ENCODE data around the gene GNPDA2. TPM values are rescaled to one million over a fixed set of nuclear protein-coding genes. Genes with fewer than 3 reads are reported as not detected.

Gene GNPDA2
- total and polyA plus RNA-seq, 2 of the 8 experiments (the other 6 are each of a cell fraction or from before 2014, with no cell fraction given) = 3.0 to 4.8 TPM

Other genes starting within 250 kb of the GNPDA2 start
- not detected in 2 replicates for gene YIPF7, start 74.9 kb downstream of the GNPDA2 start, total RNA-seq (2021; fragmentation: NEBNext Ultra II Directional; extraction: Animal tissue kit (Norgen Biotek cat#: 25700))
- gene YIPF7, start 74.9 kb downstream of the GNPDA2 start, polyA plus RNA-seq (2011; rRNA removed) = not detected in 2 replicates
- gene GUF1, start 48.1 kb downstream of the GNPDA2 start, total RNA-seq (2021; fragmentation: NEBNext Ultra II Directional; extraction: Animal tissue kit (Norgen Biotek cat#: 25700)) = 29.9 and 30.6 TPM in 2 replicates
- gene GUF1, start 48.1 kb downstream of the GNPDA2 start, polyA plus RNA-seq (2011; rRNA removed) = 10.5 and 14.8 TPM in 2 replicates